ENCODE measurements around the gene NAPEPLD. TPM values are rescaled to one million over a fixed set of nuclear protein-coding genes. Genes with fewer than 3 reads are reported as not detected.
"Not testable (repeated sequence)": the region's sequence is repeated elsewhere in the genome, so short reads cannot be mapped to it uniquely, and the experiment has no call there.

Gene NAPEPLD
- 10 to 100 TPM in 2 of 6 experiments, 1 to 10 TPM in 4; 5.8 to 24.6 (median 8.1) TPM for total RNA-seq
- long read RNA-seq, partial matches to known transcripts = 0 of 2 reads
- long read RNA-seq, other reads (novel, unspliced or antisense) = 1 of 2 reads

DNA sequence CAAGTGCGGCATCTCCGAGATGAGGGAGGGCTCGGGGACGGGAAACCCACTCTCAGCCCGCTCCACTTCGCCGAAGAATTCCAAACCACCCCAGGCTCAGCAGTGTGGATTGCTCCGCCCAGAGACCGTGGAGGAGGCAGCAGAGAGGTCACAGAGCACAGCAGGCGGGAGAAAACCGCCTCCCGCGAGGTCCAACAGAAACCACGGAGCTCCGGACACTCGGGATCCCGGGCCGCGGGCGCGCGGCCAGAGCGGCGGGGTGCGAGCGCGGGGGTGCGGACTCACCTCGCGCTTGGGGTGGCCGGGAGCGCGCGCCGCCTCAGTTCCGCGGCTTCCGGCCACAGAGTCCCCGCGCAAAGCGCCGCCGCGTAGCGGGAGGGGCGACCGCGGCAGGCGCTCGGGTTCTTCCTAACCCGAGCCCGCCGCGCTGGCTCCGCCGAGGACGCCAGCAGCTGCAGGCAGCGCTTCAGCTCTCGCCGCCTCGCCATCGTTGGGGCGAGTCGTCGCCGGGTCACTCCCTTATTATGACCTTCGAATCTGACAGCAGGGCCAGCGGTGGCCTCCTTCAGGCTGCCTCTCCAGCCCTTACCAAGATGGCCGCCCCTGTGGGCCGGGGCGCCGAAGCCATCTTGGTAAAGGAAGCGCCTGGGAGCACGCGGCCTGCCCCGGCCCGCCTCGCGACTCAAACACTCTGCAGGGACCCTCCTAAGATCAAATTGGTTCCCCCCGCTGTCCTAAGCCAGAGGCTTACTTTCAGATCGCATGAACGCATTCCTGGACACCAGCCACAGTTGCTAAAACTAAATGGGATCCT, at the start of gene NAPEPLD:
Gene NAPEPLD (minus strand): TSS at position 106 of the 814 bp plus-strand sequence. CDS start 20,323 bp downstream, outside the sequence.
- ATAC-seq (peak; percentile 76 to 90 (median 84)), DNase-seq (peak; percentile 88 to 96 (median 95))
- no peaks in the 10 kb centered on the region for H3K27me3 ChIP-seq
- H3K36me3 ChIP-seq = no peaks in the 10 kb centered on the region
- no peaks in the 10 kb centered on the region for H3K9me3 ChIP-seq
- WGBS (ENCODE audit: insufficient coverage, low coverage, low lambda C conversion rate, missing lambda C conversion rate) = 14% methylated on average over 22 of the region's 82 CpGs
- intact Hi-C loops (cut with DNase I) = no loop called here
- H3K4me1 ChIP-seq = peaks cover 0 to 54% (median 14%) of the 10 kb centered on the region in 4 donors
- TF ChIP-seq POLR2A (IDR thresholded peaks at IDR 0.05) = peak; percentile 72
- TF ChIP-seq, protein P1, sequence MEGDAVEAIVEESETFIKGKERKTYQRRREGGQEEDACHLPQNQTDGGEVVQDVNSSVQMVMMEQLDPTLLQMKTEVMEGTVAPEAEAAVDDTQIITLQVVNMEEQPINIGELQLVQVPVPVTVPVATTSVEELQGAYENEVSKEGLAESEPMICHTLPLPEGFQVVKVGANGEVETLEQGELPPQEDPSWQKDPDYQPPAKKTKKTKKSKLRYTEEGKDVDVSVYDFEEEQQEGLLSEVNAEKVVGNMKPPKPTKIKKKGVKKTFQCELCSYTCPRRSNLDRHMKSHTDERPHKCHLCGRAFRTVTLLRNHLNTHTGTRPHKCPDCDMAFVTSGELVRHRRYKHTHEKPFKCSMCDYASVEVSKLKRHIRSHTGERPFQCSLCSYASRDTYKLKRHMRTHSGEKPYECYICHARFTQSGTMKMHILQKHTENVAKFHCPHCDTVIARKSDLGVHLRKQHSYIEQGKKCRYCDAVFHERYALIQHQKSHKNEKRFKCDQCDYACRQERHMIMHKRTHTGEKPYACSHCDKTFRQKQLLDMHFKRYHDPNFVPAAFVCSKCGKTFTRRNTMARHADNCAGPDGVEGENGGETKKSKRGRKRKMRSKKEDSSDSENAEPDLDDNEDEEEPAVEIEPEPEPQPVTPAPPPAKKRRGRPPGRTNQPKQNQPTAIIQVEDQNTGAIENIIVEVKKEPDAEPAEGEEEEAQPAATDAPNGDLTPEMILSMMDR (IDR thresholded peaks at IDR 0.05) = no peak
- H3K27ac ChIP-seq = peak within 1 kb of the TSS; percentile 96 to 99 (median 98)
- peak within 1 kb of the TSS; percentile 59 to 69 (median 65) for H3K4me3 ChIP-seq

DNA sequence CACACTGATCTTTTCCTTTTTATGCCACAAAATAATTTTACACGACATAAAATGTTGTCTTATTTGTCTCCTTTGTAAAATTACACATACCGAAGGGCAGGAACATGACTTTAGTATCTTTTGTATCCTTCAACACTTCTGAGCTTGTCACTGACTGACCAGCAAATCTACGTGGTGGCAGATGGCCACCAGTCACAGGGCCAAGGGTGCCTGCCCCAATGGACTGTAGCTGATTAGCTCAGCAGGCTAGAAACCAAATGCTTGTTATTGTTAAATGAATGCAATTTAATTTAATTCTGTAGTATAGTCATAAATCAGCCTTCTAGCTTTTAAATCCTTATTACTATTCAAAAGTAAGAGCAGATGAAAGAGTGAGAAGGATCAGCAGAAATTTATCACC, 49.2 kb upstream of the NAPEPLD start:
- 70% methylated on average over 3 of the region's 3 CpGs for WGBS (ENCODE audit: insufficient coverage, low coverage, low lambda C conversion rate, missing lambda C conversion rate)
- DNase-seq; intact Hi-C loops (cut with DNase I); H3K9me3 ChIP-seq; H3K36me3 ChIP-seq; H3K4me3 ChIP-seq; H3K27me3 ChIP-seq; ATAC-seq; H3K27ac ChIP-seq; H3K4me1 ChIP-seq: not testable (repeated sequence)

DNA sequence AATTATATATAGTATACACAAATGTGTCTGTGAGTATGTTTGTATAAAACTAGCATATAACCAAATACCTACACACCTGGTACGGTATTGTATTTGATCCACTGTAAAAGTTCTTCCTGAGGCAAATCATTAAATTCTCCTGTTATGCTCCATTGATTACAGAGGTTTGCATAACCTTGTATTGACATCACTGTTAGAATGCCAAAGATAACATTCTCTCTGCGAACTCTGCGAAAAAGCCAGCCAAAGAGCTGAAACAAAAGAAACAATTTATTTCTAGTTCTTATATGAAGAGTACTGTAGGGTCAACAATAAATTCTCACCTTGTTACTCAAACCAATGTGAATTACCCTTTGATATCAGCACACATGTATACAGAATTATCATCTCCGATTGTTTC, 46.5 kb upstream of the NAPEPLD start:
- H3K27ac ChIP-seq; H3K4me1 ChIP-seq; H3K4me3 ChIP-seq; H3K9me3 ChIP-seq; H3K36me3 ChIP-seq; DNase-seq; H3K27me3 ChIP-seq; intact Hi-C loops (cut with DNase I): not testable (repeated sequence)
- WGBS (ENCODE audit: insufficient coverage, low coverage, low lambda C conversion rate, missing lambda C conversion rate) = 36% methylated on average over 4 of the region's 4 CpGs
- ATAC-seq = peak; percentile 82 to 94 (median 89)

DNA sequence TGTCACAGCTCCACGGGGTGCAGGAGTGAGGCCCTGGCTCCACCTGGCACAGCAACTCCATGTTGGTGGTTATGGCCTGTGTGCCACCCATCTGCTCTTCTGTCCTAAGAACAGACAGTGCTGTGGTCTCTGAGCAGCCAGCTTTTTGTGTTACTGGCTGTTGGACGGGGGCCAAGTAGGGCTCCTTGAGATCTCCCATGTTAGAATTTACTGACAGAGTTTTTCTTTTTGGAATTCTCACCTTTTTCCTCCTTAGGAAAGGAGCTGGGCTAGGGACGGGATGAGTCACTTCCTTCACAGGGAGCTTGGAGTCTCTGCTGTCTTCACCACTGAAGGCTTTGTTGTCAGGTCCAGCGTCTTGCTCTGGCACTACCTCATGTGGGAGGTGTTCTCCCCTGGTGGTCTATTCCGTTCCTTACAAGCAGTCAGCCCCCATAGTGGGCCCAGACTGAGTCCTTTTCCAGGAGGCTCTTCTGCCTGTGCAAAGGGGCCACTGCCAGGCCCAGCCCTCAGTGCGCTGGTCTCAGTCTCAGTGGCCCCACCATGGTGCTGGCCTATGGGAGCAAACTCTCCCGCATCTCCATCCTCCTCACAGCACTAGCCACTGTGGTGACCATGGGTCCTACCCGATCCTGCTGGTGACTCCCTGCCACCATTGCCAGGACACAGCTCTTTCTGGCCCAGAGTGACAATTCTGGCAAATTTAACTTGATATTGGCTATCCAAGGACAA, 23.7 kb upstream of the NAPEPLD start:
- ATAC-seq; H3K27me3 ChIP-seq; H3K4me3 ChIP-seq; intact Hi-C loops (cut with DNase I); H3K27ac ChIP-seq; H3K36me3 ChIP-seq; H3K9me3 ChIP-seq; H3K4me1 ChIP-seq; DNase-seq: not testable (repeated sequence)
- no CpG with 5 or more reads among the region's 8 CpGs for WGBS (ENCODE audit: insufficient coverage, low coverage, low lambda C conversion rate, missing lambda C conversion rate)

DNA sequence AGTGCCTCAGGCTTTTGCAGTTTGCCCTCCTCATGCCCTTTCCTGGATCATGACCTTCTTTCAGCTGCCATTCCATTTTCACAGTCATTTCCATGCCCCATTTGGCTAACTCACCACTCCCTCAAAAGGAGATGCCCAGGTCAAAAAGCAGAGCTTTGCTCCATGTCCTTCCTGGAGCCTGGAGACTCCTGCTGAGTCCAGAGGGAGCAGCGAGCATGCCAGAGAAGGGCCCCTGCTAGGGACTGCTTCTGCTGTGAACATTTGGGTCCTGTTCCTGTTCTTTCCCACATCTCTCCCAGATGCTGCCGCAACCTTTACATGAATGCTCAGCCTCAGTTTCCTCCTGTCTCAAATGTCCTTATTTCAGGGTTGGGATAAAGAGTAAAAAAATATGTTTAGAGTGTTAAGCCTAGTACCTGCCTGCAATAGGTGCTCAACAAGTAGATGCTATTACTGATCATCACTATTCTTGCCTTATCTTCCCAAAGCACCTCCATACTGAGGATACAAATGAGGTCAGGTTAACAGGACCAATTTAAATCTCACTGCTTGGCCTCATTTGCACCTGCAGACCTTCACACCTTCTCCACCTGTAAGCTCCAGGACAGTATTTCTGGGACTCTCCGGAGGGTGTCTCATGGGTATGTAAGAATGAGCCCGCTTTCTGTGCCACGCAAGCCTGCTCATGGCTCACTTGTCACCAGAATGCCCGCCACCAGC, 23.0 kb upstream of the NAPEPLD start:
- WGBS (ENCODE audit: insufficient coverage, low coverage, low lambda C conversion rate, missing lambda C conversion rate) = 71% methylated on average over 1 of the region's 6 CpGs
- intact Hi-C loops (cut with DNase I) = not testable (repeated sequence)

DNA sequence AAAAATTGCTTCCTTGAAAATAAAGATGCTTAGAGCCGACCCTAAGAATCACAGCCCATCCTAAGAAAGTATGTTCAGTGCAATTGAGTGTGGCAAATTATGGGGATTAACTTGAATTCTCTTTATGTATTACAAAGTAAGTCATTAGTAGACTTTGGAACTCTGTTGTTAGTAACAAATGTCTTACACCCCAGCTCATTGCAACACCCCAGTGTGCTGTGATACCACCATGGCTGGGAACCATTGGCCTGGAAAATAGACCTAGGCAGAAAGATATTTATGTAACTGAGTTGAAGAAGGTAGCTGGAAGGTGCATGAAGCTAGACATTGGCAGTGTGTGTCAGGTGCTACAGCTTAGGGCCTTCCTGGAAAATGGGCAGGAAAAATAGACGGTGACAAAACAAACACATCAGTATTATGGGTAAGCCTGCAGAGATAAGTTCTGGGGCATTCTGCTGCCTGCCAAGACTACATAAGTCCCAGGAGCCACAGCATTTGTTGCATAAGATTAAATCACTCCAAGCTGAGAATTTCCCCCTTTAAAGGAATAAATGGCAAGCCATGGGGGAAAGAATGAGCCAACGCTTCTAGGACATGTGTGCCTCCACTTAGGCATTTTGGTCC, 18.1 kb upstream of the NAPEPLD start:
- H3K4me3 ChIP-seq; intact Hi-C loops (cut with DNase I); H3K4me1 ChIP-seq; H3K9me3 ChIP-seq; H3K36me3 ChIP-seq; DNase-seq; H3K27me3 ChIP-seq; H3K27ac ChIP-seq: not testable (repeated sequence)
- ATAC-seq = peak in 1 of 4 donors; percentile 58
- 69% methylated on average over 2 of the region's 3 CpGs for WGBS (ENCODE audit: insufficient coverage, low coverage, low lambda C conversion rate, missing lambda C conversion rate)

More for the DNA sequence above, 23.0 kb upstream of the NAPEPLD start:
- not testable (repeated sequence) for H3K36me3 ChIP-seq, H3K9me3 ChIP-seq, H3K27me3 ChIP-seq, H3K4me3 ChIP-seq, H3K4me1 ChIP-seq, DNase-seq, ATAC-seq, H3K27ac ChIP-seq

DNA sequence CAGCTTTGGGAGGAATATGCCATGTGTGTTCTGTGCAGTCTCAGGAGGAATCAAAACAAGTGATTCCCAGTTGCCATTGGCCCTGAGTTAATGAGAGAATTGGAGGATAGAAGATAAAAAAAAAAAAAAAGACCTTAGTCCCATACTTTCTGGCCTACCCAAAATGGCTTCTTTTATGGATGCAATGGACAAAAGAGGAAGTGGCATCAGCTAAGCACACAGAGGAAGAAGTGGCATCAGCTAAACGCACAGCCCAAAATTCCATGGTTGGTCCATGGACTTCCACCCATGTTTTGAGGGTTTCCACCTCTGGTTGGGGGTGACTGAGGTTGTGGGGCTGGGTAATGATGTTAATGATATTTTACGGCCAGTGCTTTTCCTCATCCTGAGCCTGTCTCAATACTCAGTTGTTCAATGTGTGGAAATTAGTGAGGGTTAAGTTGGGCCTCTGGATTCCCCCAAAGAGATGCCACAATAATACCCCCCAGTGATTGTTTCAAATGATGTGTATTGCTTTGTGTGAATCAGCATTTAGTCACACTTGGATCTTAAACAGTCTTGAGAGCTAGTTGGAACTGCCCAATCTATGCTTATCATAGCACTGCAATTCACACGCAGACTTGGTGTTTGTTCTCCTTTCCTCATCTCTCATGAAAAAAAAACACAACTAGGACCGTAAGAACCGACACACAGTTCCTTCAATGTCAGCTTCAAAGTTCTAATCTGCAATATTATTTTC, 14.4 kb upstream of the NAPEPLD start:
- H3K4me3 ChIP-seq; H3K4me1 ChIP-seq; H3K27me3 ChIP-seq; H3K36me3 ChIP-seq; ATAC-seq; intact Hi-C loops (cut with DNase I); H3K27ac ChIP-seq; DNase-seq; H3K9me3 ChIP-seq: not testable (repeated sequence)
- WGBS (ENCODE audit: insufficient coverage, low coverage, low lambda C conversion rate, missing lambda C conversion rate) = 90% methylated on average over 4 of the region's 5 CpGs

DNA sequence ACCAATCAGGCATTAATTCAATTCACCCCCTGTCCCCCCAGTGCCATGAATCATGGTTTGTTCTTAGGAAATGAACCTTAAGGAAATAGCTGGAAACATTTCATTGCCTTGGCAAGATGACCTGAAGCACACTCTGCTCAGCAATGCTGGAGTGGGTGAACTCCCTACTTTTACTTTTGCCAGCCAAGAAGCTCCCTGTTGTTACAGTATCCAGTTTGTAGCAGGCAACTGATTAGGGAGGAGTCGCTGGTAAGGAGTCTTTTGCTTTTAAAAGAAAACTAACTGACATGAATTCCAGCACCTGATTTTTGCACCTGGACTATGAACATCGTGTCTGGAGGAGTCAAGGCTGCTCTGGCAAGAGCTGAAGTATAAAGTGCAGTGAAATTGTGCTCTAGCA, 13.7 kb upstream of the NAPEPLD start:
- H3K36me3 ChIP-seq; intact Hi-C loops (cut with DNase I); H3K9me3 ChIP-seq; H3K27me3 ChIP-seq; H3K27ac ChIP-seq; ATAC-seq; H3K4me3 ChIP-seq; H3K4me1 ChIP-seq; DNase-seq: not testable (repeated sequence)
- 83% methylated on average over 1 of the region's 2 CpGs for WGBS (ENCODE audit: insufficient coverage, low coverage, low lambda C conversion rate, missing lambda C conversion rate)

DNA sequence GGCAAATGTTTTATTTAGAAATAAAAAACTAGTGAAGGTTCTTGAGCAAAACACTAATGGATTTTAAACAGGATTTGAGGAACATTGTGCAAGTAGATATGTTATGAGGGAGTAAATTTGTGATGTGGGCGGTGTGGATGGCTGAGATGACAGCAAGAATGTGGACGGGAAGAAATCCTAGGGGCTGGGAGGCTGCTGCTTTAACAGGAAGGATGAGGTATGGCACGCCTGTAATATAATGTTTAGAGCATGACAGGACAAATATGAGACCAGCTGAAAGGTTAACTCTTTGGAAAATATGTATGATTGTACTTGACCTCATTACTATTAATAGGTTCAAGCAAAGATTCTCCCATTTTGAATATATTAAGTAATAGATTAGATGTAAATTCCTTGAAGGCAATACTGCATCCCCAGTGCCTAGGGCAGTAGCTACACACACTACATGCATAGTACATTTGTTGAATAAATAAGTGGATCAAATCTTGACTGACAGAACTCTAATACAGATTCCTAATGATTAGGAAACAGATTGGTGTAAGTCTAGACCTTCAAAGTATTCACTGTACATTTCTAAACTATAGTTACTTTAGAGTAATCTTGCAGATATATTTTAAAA, 13.2 kb upstream of the NAPEPLD start:
- H3K4me3 ChIP-seq; H3K27ac ChIP-seq; H3K9me3 ChIP-seq; H3K4me1 ChIP-seq; ATAC-seq; H3K36me3 ChIP-seq; intact Hi-C loops (cut with DNase I); H3K27me3 ChIP-seq; DNase-seq: not testable (repeated sequence)
- 60% methylated on average over 1 of the region's 3 CpGs for WGBS (ENCODE audit: insufficient coverage, low coverage, low lambda C conversion rate, missing lambda C conversion rate)
